AG04450 (cell line): Measurements from ENCODE around the gene LCN2. TPM values are rescaled to one million over a fixed set of nuclear protein-coding genes. Genes with fewer than 3 reads are reported as not detected.
A peak's percentile ranks its signal among the peaks of the same experiment; 100 is the strongest.

Source experiments
- CTCF ChIA-PET: fragments of 300-600, 350-600 bp; formaldehyde crosslinking; extraction: SDS; loops from one replicate; lab custom pipeline; 2022; ENCODE audit warnings: antibody characterized with exemption, inconsistent platforms; lab: Charles Lee
- POLR2A ChIA-PET: fragments of 350-600 bp; formaldehyde crosslinking; extraction: SDS; loops from one replicate; lab custom pipeline; 2021; ENCODE audit warnings: antibody characterized with exemption, inconsistent platforms; lab: Yijun Ruan, JAX
- DNase-seq: peaks from one replicate; pipeline ENCODE4 v3.0.0-alpha.2; 2011; ENCODE audit warnings: low read depth, low spot score
- H3K27ac ChIP-seq: one replicate; pipeline ENCODE4 v1.5.1; 2012; ENCODE audit warnings: low read depth, low read length, control low read depth
- H3K27me3 ChIP-seq: one replicate; pipeline ENCODE4 v1.6.0; 2012; ENCODE audit warnings: low read length; ENCODE audit not compliant: control insufficient read depth, insufficient read depth
- H3K4me3 ChIP-seq: 2 replicates; pipeline ENCODE4 v1.5.1; 2011; ENCODE audit warnings: mild to moderate bottlenecking, low read depth, low read length, control low read depth
- H3K9me3 ChIP-seq: 2 replicates; pipeline ENCODE4 v1.5.1; 2012; ENCODE audit warnings: low read length; ENCODE audit not compliant: control insufficient read depth, insufficient read depth
- polyA plus RNA-seq: library from polyadenylated mRNA; depleted of rRNA; stranded (reverse); fragments of >200 nt; gene quantifications from 2 replicates; pipeline ENCODE4 v1.2.3, GENCODE V29; 2011
- TF ChIP-seq, protein P1 (sequence below): IDR thresholded peaks from 2 replicates; pipeline ENCODE4 v1.5.1; 2011; ENCODE audit warnings: low read depth, low read length, control low read depth, inconsistent platforms

LCN2 gene
- polyA plus RNA-seq, 1 experiment, result not detected

DNA sequence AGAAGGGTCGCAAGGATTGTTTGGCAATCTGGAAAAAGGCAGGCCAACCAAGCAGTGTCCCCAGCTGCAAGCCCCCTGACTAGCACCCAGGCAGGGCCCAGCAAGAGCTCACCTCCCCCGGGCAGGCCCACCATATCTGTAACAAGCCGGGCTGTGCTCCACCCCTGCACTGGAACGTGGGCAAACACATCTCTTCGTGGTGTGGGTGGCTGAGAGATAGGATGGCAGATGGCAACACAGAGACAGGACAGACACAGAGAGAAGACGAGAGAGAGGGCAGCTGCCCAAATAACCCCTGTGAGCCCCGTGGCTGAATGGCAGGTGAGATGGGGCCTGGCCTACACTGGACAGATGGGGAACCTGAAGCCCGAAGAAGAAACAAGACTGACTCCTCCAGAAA is 20.2 kb downstream of the LCN2 start:
- Histone ChIP-seq H3K27me3 (no peaks in the 10 kb centered on the region), H3K9me3 (no peaks in the 10 kb centered on the region), H3K27ac (no peak overlapping the region), H3K4me3 (no peak overlapping the region)
- ChIA-PET CTCF (interaction anchor here (1.0 kb wide), 1 partner anchor 14 kb away, joined by 3 read pairs; no protein-coding TSS in a partner anchor), POLR2A (interaction anchor here (1.2 kb wide), 1 partner anchor 21 kb away, joined by 3 read pairs; no protein-coding TSS in a partner anchor)
- TF ChIP-seq, protein P1, sequence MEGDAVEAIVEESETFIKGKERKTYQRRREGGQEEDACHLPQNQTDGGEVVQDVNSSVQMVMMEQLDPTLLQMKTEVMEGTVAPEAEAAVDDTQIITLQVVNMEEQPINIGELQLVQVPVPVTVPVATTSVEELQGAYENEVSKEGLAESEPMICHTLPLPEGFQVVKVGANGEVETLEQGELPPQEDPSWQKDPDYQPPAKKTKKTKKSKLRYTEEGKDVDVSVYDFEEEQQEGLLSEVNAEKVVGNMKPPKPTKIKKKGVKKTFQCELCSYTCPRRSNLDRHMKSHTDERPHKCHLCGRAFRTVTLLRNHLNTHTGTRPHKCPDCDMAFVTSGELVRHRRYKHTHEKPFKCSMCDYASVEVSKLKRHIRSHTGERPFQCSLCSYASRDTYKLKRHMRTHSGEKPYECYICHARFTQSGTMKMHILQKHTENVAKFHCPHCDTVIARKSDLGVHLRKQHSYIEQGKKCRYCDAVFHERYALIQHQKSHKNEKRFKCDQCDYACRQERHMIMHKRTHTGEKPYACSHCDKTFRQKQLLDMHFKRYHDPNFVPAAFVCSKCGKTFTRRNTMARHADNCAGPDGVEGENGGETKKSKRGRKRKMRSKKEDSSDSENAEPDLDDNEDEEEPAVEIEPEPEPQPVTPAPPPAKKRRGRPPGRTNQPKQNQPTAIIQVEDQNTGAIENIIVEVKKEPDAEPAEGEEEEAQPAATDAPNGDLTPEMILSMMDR, result no peak
- DNase-seq, result no peak

DNA sequence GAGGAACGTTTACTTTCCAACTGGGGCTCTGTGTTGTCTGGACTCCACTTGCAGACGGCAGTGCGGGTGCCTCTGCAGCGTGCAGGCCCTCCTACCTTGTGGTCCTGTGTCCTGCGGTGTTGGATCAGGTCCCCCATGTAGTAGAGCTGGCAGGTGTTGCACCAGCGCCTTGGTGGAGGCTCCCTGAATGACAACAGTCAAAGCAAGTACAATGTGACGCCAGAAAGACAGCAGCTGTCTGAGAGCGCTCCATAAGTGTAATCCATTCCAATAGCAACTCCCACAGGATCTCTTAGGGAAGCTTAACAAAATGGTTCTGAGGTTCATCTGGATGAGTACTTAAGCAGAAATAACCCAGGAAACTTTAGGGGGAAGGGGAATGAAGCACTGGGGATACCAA is 20.7 kb downstream of the LCN2 start:
- ChIA-PET POLR2A (interaction anchor here (1.2 kb wide), 1 partner anchor 21 kb away, joined by 3 read pairs; no protein-coding TSS in a partner anchor), CTCF (interaction anchor here (0.9 to 1.0 kb wide), 2 partner anchors 13 to 52 kb away, joined by 3 read pairs; no protein-coding TSS in a partner anchor)
- Histone ChIP-seq H3K27ac (no peak overlapping the region), H3K9me3 (no peaks in the 10 kb centered on the region), H3K4me3 (no peak overlapping the region), H3K27me3 (no peaks in the 10 kb centered on the region)
- TF ChIP-seq, protein P1, result no peak
- no peak for DNase-seq

DNA sequence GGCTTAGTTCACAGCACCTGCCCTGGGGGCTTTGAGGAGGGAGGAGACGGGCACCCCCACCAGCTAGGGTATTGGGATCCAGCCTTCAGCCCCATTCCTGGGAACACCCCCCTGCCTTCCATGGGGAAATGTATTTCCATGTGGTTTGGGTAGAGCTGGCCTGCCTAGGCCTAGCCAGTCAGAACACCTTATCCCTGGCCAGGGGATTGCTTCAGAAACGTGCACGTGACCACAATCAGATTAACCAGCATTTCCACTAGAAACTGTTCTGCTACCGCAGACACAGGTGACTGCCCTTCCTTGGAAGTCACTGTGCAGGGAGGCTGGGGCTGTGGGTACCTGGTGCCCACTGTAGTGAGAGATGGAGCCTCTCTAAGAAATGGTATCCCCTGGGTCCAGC is 24.8 kb downstream of the LCN2 start:
- Histone ChIP-seq H3K27me3 (no peaks in the 10 kb centered on the region), H3K4me3 (no peak overlapping the region), H3K27ac (no peak overlapping the region), H3K9me3 (peaks cover 5% of the 10 kb centered on the region)
- ChIA-PET CTCF (interaction anchor here (0.6 kb wide), 1 partner anchor 14 kb away, joined by 5 read pairs; no protein-coding TSS in a partner anchor), POLR2A (no interaction called here)
- no peak for DNase-seq
- TF ChIP-seq, protein P1, result no peak

DNA sequence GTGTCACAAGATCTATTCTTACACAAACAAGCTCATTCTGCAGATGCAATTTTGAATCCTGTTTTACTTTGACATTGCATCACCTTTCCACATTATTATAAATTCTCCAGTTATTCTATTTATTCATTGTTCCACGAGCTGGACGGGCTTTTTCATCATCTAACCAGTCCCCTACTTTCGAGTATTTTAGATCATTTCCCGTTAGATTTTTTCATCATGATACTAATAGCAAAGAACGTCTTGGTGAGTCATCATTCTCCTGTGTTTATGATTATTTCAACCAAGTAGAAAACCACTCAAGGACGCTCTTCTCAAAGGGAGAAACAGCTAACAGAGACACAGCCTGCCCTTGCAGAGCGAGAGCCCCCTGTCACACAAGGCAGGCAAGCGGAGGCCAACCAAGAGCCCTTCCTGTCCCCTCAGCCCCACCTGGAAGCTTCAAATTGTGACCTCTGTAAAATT is 25.9 kb downstream of the LCN2 start:
- Histone ChIP-seq H3K9me3 (peaks cover 10% of the 10 kb centered on the region), H3K4me3 (0 out of 2 replicates have a peak overlapping the region, but pooled peaks have one; percentile 17), H3K27me3 (no peaks in the 10 kb centered on the region), H3K27ac (peak overlapping the region; percentile 93)
- ChIA-PET POLR2A (interaction anchor here (0.6 to 1.2 kb wide), 5 partner anchors 14 to 196 kb away, joined by 3 to 7 read pairs (median 3); partner anchors contain the start of genes BBLN, CIZ1 and URM1), CTCF (interaction anchor here (0.6 to 1.5 kb wide), 5 partner anchors 9 to 120 kb away, joined by 3 to 8 read pairs (median 4); partner anchors contain the start of gene CIZ1)
- DNase-seq, result peak; percentile 56
- TF ChIP-seq, protein P1, result no peak

DNA sequence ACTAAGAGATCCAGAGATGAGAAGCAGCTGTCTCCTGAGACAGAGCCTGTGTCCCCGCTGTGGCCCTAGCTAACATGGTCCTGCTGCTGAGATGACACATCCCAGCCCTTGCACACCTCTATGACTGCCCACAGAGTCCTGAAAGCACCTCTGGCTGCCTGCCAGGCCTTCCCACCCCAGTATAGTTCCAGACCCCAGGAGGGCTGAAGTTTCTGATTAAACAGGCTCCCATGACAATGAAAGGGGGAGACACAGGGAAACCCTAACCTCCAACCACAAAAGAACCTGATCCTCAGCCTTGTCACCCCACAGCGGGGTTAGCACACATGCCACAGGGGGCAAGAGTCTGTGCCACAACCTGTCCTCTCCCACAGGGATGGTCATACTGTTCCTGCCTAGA is 26.5 kb downstream of the LCN2 start:
- Histone ChIP-seq H3K4me3 (no peak overlapping the region), H3K27ac (peak overlapping the region; percentile 93), H3K27me3 (no peaks in the 10 kb centered on the region), H3K9me3 (peaks cover 10% of the 10 kb centered on the region)
- CTCF ChIA-PET, result interaction anchor here (0.6 to 1.5 kb wide), 3 partner anchors 16 to 120 kb away, joined by 3 to 8 read pairs (median 4); partner anchors contain the start of gene CIZ1
- POLR2A ChIA-PET, result interaction anchor here (0.9 to 1.2 kb wide), 4 partner anchors 15 to 195 kb away, joined by 3 to 7 read pairs (median 4); partner anchors contain the start of genes BBLN, CIZ1 and URM1
- TF ChIP-seq, protein P1, result no peak
- DNase-seq, result no peak
